Uterus (tissue), 2 donors: ENCODE results near the gene ACSM4.

Experiments used
- CTCF ChIP-seq, 4 experiments: fragments of 200-600 bp in 2 of 4; fragments of 450-650 bp in 2 of 4; sonication (generic) in 2 of 4; IDR thresholded peaks; one replicate each; pipeline ENCODE4 v1.5.1; 2016 to 2019; ENCODE audit warnings: antibody characterized with exemption in 4 of 4, mild to moderate bottlenecking in 2 of 4, moderate library complexity in 1 of 4
- POLR2A ChIP-seq, 2 donors: fragments of 450-650 bp; IDR thresholded peaks; one replicate each; pipeline ENCODE4 v1.6.1; 2016; ENCODE audit warnings: antibody characterized with exemption in 2 of 2, mild to moderate bottlenecking in 1 of 2, moderate library complexity in 1 of 2

GRCh38 chr12:7324176-7324575, 20.3 kb downstream of the ACSM4 start:
- TF ChIP-seq POLR2A (IDR thresholded peaks at IDR 0.05) (no peak), CTCF (IDR thresholded peaks at IDR 0.05) (no peak)
